ENCODE data around the gene MTARC1. TPM values are rescaled to one million over a fixed set of nuclear protein-coding genes. Genes with fewer than 3 reads are reported as not detected.

Gene MTARC1
- total RNA-seq, 1 experiment from 2014 or later, result 0.74 TPM

GRCh38 chr1:220827445-220828178 lies 40.9 kb downstream of the MTARC1 start:
- no peak overlapping the region for H3K4me3 ChIP-seq (ENCODE audit: low read depth in 2 of 2, low read length in 2 of 2)
- CTCF ChIA-PET, result interaction anchor here (0.5 kb wide), 1 partner anchor 376 kb away, joined by 3 read pairs; no protein-coding TSS in a partner anchor
- H3K9me3 ChIP-seq (ENCODE audit: control insufficient read depth, insufficient read depth, low read depth, low read length), result no peaks in the 10 kb centered on the region
- no TSS peak for BruUV-seq (replicated peaks)
- POLR2A ChIA-PET, result no interaction called here
- no peaks in the 10 kb centered on the region for H3K36me3 ChIP-seq (ENCODE audit: control insufficient read depth, insufficient read depth, low read length)
- H3K4me1 ChIP-seq (ENCODE audit: control insufficient read depth, insufficient read depth, low read length), result no peaks in the 10 kb centered on the region
- in situ Hi-C loops (cut with HindIII; ENCODE audit: low pct_unique_long_range_greater_than_20kb, low sequenced_read_pairs), result no loop called here
- TF ChIP-seq POLR2AphosphoS5 (IDR thresholded peaks at IDR 0.05; ENCODE audit: low read depth, low read length), result no peak
- no peak for TF ChIP-seq TCF7L2 (IDR thresholded peaks at IDR 0.05; ENCODE audit: low read depth, low read length)
- TF ChIP-seq, protein P1, sequence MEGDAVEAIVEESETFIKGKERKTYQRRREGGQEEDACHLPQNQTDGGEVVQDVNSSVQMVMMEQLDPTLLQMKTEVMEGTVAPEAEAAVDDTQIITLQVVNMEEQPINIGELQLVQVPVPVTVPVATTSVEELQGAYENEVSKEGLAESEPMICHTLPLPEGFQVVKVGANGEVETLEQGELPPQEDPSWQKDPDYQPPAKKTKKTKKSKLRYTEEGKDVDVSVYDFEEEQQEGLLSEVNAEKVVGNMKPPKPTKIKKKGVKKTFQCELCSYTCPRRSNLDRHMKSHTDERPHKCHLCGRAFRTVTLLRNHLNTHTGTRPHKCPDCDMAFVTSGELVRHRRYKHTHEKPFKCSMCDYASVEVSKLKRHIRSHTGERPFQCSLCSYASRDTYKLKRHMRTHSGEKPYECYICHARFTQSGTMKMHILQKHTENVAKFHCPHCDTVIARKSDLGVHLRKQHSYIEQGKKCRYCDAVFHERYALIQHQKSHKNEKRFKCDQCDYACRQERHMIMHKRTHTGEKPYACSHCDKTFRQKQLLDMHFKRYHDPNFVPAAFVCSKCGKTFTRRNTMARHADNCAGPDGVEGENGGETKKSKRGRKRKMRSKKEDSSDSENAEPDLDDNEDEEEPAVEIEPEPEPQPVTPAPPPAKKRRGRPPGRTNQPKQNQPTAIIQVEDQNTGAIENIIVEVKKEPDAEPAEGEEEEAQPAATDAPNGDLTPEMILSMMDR (IDR thresholded peaks at IDR 0.05), result no peak
- TF ChIP-seq SIN3A (IDR thresholded peaks at IDR 0.05; ENCODE audit: borderline replicate concordance, insufficient read depth, low read depth, low read length), result no peak
- TF ChIP-seq, protein P2, sequence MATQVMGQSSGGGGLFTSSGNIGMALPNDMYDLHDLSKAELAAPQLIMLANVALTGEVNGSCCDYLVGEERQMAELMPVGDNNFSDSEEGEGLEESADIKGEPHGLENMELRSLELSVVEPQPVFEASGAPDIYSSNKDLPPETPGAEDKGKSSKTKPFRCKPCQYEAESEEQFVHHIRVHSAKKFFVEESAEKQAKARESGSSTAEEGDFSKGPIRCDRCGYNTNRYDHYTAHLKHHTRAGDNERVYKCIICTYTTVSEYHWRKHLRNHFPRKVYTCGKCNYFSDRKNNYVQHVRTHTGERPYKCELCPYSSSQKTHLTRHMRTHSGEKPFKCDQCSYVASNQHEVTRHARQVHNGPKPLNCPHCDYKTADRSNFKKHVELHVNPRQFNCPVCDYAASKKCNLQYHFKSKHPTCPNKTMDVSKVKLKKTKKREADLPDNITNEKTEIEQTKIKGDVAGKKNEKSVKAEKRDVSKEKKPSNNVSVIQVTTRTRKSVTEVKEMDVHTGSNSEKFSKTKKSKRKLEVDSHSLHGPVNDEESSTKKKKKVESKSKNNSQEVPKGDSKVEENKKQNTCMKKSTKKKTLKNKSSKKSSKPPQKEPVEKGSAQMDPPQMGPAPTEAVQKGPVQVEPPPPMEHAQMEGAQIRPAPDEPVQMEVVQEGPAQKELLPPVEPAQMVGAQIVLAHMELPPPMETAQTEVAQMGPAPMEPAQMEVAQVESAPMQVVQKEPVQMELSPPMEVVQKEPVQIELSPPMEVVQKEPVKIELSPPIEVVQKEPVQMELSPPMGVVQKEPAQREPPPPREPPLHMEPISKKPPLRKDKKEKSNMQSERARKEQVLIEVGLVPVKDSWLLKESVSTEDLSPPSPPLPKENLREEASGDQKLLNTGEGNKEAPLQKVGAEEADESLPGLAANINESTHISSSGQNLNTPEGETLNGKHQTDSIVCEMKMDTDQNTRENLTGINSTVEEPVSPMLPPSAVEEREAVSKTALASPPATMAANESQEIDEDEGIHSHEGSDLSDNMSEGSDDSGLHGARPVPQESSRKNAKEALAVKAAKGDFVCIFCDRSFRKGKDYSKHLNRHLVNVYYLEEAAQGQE (IDR thresholded peaks at IDR 0.05; ENCODE audit: insufficient read depth in 1 of 2, low read depth in 2 of 2, low read length in 1 of 2), result no peak
- ATAC-seq, result no peak
- peaks cover 4% of the 10 kb centered on the region; the same call in 1 of the 2 replicates for H3K27me3 ChIP-seq (ENCODE audit: control insufficient read depth, insufficient read depth, low read length)
- no peak overlapping the region for H3K27ac ChIP-seq (ENCODE audit: low read length)
- DNase-seq (ENCODE audit: low read depth, low spot score), result no peak
- intact Hi-C loops (cut with micrococcal nuclease; ENCODE audit: unreplicated experiment), result no loop called here

DNA sequence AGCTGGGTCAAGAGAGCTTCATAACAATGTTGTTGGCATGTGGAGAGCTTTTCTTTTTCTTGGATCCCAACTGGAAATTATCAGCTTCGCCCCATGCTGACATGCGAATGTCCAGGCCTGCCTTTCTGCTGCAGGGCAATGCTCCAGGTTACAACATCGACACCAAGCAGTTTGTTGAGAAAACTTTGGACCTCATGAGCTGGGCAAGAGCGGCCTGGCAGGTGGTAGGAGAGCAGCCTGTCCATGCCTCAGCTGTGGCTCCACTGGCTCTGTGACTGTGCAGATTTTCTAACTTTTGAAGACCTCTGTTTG lies 41.4 kb downstream of the MTARC1 start:
- no peak overlapping the region for H3K27ac ChIP-seq (ENCODE audit: low read length)
- H3K36me3 ChIP-seq (ENCODE audit: control insufficient read depth, insufficient read depth, low read length), result no peaks in the 10 kb centered on the region
- H3K27me3 ChIP-seq (ENCODE audit: control insufficient read depth, insufficient read depth, low read length), result peaks cover 4% of the 10 kb centered on the region; the same call in 1 of the 2 replicates
- no peak overlapping the region for H3K4me3 ChIP-seq (ENCODE audit: low read depth in 2 of 2, low read length in 2 of 2)
- no TSS peak for BruUV-seq (replicated peaks)
- ChIA-PET CTCF (interaction anchor here (0.5 kb wide), 1 partner anchor 376 kb away, joined by 3 read pairs; no protein-coding TSS in a partner anchor), POLR2A (no interaction called here)
- DNase-seq (ENCODE audit: low read depth, low spot score), result no peak
- H3K4me1 ChIP-seq (ENCODE audit: control insufficient read depth, insufficient read depth, low read length), result no peaks in the 10 kb centered on the region
- in situ Hi-C loops (cut with HindIII; ENCODE audit: low pct_unique_long_range_greater_than_20kb, low sequenced_read_pairs) (no loop called here), intact Hi-C loops (cut with micrococcal nuclease; ENCODE audit: unreplicated experiment) (no loop called here)
- TF ChIP-seq, protein P2 (IDR thresholded peaks at IDR 0.05; ENCODE audit: insufficient read depth in 1 of 2, low read depth in 2 of 2, low read length in 1 of 2), result no peak
- no peak for TF ChIP-seq SIN3A (IDR thresholded peaks at IDR 0.05; ENCODE audit: borderline replicate concordance, insufficient read depth, low read depth, low read length)
- TF ChIP-seq, protein P1 (IDR thresholded peaks at IDR 0.05), result no peak
- no peak for TF ChIP-seq TCF7L2 (IDR thresholded peaks at IDR 0.05; ENCODE audit: low read depth, low read length)
- TF ChIP-seq POLR2AphosphoS5 (IDR thresholded peaks at IDR 0.05; ENCODE audit: low read depth, low read length), result no peak
- H3K9me3 ChIP-seq (ENCODE audit: control insufficient read depth, insufficient read depth, low read depth, low read length), result no peaks in the 10 kb centered on the region
- no peak for ATAC-seq

Measured in Panc1 (cell line).